ENCODE measurements around the gene NAV2.

Gene NAV2

DNA sequence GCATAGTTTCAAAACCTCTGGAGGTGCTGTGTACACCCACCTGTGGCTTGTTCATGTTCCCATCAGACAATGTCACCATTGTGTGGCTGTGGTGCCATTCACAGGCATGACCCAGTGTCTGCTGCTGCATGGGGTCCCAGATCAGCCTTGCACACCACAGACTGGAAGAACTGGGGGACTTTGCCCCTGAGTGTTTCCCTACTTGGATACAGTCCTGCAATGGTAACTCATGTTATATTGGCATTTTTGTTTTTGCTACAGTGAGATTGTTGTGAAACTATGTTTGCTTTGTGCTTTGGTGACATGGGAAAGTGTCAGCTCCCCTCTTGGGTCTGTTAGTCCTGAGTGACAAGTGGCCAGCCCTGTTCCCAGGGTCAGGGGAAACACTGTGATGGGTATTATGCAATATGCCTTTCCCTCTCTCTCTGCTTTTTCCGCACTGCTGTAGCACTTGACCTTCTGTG, 108.8 kb downstream of the NAV2 start:
- no peak for DNase-seq (ENCODE audit: low read depth)
- TF ChIP-seq, protein P1, sequence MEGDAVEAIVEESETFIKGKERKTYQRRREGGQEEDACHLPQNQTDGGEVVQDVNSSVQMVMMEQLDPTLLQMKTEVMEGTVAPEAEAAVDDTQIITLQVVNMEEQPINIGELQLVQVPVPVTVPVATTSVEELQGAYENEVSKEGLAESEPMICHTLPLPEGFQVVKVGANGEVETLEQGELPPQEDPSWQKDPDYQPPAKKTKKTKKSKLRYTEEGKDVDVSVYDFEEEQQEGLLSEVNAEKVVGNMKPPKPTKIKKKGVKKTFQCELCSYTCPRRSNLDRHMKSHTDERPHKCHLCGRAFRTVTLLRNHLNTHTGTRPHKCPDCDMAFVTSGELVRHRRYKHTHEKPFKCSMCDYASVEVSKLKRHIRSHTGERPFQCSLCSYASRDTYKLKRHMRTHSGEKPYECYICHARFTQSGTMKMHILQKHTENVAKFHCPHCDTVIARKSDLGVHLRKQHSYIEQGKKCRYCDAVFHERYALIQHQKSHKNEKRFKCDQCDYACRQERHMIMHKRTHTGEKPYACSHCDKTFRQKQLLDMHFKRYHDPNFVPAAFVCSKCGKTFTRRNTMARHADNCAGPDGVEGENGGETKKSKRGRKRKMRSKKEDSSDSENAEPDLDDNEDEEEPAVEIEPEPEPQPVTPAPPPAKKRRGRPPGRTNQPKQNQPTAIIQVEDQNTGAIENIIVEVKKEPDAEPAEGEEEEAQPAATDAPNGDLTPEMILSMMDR (IDR thresholded peaks at IDR 0.05; ENCODE audit: low read depth, low read length, missing control alignments): no peak
- H3K4me3 ChIP-seq (ENCODE audit: low read depth, low read length): no peak overlapping the region
- in situ Hi-C loops (cut with HindIII; ENCODE audit: low sequenced_read_pairs): no loop called here

DNA sequence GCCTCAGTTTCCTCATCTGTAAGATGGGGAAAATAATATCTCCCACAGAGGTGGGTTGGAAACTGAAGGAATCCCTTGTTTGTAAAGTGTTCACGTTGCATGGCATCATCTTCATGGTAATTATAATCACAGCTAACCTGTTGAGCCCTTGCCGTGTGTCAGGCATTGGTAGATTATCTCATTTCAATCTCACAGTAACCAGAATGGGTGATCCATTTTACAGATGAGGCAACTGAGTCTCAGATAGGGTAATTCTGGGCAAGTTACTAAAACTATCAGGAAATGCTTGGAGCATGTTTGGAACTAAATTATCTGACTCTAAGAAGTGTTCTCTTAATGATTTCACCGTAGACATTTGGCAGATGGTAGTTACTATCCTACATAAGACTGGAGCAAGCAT, 109.4 kb downstream of the NAV2 start:
- in situ Hi-C loops (cut with HindIII; ENCODE audit: low sequenced_read_pairs): no loop called here
- no peak for DNase-seq (ENCODE audit: low read depth)
- H3K4me3 ChIP-seq (ENCODE audit: low read depth, low read length): no peak overlapping the region
- TF ChIP-seq, protein P1 (IDR thresholded peaks at IDR 0.05; ENCODE audit: low read depth, low read length, missing control alignments): no peak

DNA sequence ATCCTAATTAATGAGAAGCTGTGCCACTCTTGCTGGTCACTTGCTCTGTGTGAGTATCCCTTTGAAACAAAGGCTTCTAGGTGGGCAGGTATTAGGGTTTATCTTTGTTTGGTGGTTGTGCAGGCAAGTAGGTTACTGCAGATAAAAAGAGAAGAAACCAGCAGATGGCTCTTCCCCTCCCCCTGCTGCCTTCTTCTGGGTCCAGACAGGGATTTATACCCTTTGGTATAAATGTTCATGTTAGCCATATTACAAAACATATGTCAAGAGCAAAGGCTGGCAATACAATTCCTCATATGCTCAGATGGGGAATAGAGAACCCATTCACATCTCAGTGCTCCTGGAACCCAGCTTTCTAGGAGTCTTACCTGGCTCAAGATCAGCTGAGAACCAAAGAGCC, 109.9 kb downstream of the NAV2 start:
- TF ChIP-seq, protein P1 (IDR thresholded peaks at IDR 0.05; ENCODE audit: low read depth, low read length, missing control alignments): no peak
- no peak overlapping the region for H3K4me3 ChIP-seq (ENCODE audit: low read depth, low read length)
- no peak for DNase-seq (ENCODE audit: low read depth)
- in situ Hi-C loops (cut with HindIII; ENCODE audit: low sequenced_read_pairs): no loop called here

DNA sequence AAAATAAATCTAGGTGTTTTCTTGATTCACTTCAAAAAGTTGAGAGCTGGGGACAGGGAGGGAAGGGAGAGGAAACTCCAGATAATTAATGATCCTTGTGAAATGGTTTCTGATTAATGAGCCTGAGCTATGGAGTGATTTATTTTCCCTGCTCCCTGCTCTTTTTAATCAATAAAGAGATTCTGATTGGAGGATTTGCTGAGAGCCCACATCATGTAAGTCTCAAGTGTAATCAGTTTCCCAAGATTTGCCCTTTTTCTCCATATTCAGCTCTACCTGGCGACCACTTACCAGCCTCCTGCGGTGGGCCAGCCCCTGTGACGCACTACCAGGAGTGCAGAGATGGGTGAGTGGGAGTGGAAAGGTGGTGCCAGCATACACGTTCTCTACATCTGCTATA, 114.0 kb downstream of the NAV2 start:
- in situ Hi-C loops (cut with HindIII; ENCODE audit: low sequenced_read_pairs): no loop called here
- H3K4me3 ChIP-seq (ENCODE audit: low read depth, low read length): no peak overlapping the region
- TF ChIP-seq, protein P1 (IDR thresholded peaks at IDR 0.05; ENCODE audit: low read depth, low read length, missing control alignments): no peak
- no peak for DNase-seq (ENCODE audit: low read depth)

DNA sequence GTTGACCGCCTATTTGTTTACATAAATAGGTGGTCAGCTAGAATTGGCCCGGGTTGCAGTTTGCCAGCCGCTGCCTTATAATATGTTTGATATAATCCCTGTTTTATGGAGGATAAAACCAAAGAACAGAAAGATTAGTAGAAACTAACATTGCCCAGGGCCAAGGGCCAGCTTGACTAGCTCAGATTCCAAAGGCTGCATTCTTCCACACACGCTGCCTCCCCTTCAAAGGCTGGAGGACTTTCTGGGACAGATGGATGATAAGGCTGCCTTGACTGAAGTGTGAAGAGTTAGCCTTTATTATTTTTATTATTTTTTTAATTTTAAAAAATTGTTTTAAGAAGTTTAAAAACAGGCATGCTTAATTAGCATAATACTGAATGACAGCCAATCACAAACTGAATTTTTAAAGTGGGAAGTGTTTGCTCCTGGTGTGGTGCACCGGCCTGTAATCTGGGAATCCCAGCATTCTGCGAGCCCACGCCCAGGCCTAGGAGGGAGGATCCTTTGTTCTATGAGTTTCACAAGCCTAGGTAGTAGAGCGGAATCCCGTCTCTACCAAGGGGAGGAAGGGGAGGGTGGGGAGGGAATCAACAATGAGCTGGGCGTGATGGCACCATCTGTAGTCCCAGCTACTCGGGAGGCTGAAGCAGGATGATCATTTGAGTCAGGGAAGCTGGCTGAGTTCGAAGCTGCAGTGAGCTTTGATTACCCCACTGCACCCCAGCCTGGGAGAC, 114.9 kb downstream of the NAV2 start:
- TF ChIP-seq, protein P1 (IDR thresholded peaks at IDR 0.05; ENCODE audit: low read depth, low read length, missing control alignments): no peak
- no peak overlapping the region for H3K4me3 ChIP-seq (ENCODE audit: low read depth, low read length)
- in situ Hi-C loops (cut with HindIII; ENCODE audit: low sequenced_read_pairs): no loop called here
- DNase-seq (ENCODE audit: low read depth): no peak

DNA sequence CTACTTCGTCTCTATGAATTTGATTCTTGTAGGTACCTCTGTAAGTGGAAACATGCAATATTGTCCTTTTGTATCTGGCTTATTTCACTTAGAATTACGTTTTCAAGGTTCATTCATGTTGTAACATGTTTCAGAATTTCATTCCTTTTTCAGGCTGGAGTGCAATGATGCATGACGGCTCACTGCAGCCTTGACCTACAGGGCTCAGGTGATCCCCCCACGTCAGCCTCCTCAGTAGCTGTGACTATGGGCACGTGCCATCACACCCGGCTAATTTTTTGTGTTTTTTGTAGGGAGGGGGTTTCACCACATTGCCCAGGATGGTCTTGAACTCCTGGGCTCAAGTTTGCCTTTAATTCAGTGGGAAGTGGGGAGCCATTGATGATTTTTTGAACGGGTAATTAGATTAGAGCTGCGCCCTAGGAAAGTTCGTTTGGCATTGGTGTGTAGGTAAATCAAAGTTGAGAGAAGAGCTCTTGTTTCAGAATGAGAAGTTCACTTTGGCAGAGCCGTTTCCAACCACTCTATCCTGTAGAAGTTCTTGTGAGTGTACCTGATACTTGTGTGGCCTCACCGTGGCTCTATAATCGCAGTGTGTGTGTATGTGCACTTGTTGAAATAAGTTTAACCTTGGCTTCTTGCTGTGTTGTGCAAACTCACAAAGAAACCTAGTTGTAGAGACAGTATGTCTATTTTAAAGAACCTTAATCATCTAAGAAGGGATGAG, 115.9 kb downstream of the NAV2 start:
- no peak overlapping the region for H3K4me3 ChIP-seq (ENCODE audit: low read depth, low read length)
- TF ChIP-seq, protein P1 (IDR thresholded peaks at IDR 0.05; ENCODE audit: low read depth, low read length, missing control alignments): no peak
- no peak for DNase-seq (ENCODE audit: low read depth)
- in situ Hi-C loops (cut with HindIII; ENCODE audit: low sequenced_read_pairs): no loop called here

Data from astrocyte of the cerebellum (primary cell).